Activated B cell treated with CpG ODN at 0.5 μM for 24 hours (primary cell): ENCODE data around the gene PMF1. TPM values are rescaled to one million over a fixed set of nuclear protein-coding genes. Genes with fewer than 3 reads are reported as not detected.

Experiments used
- ATAC-seq: fragments of 200-7000 bp; cut with Tn5 transposase; one replicate; pipeline ENCODE4 v1.10.0; 2021; ENCODE audit warnings: low read depth, mild to moderate bottlenecking, moderate library complexity
- CTCF ChIA-PET: fragments of 350-600 bp; sonication (Branson Sonifier 250); formaldehyde crosslinking; loops from one replicate; lab custom pipeline; 2021; ENCODE audit warnings: antibody characterized with exemption; lab: Charles Lee
- POLR2A ChIA-PET: fragments of 350-600 bp; sonication (Branson Sonifier 250); formaldehyde crosslinking; loops from one replicate; lab custom pipeline; 2021; ENCODE audit warnings: antibody characterized with exemption; lab: Charles Lee
- DNase-seq: peaks from one replicate; pipeline ENCODE4 v3.0.0; 2022
- H3K27ac Mint-ChIP-seq: one replicate; pipeline ENCODE4 v1.8.0; 2020; ENCODE audit warnings: mixed read lengths
- H3K27me3 Mint-ChIP-seq: one replicate; pipeline ENCODE4 v1.8.0; 2021; ENCODE audit warnings: mixed read lengths
- H3K36me3 Mint-ChIP-seq: one replicate; pipeline ENCODE4 v1.8.0; 2021; ENCODE audit warnings: low read depth, mixed read lengths
- H3K4me1 Mint-ChIP-seq: one replicate; pipeline ENCODE4 v1.8.0; 2021; ENCODE audit warnings: mixed read lengths
- H3K4me3 Mint-ChIP-seq: one replicate; pipeline ENCODE4 v1.8.0; 2020; ENCODE audit warnings: mild to moderate bottlenecking, mixed read lengths
- H3K9me3 Mint-ChIP-seq: one replicate; pipeline ENCODE4 v1.8.0; 2020; ENCODE audit warnings: mixed read lengths
- CTCF ChIP-seq: fragments of 200-600 bp; IDR thresholded peaks from one replicate; pipeline ENCODE4 v1.8.0; 2022; ENCODE audit warnings: antibody characterized with exemption, mild to moderate bottlenecking
- intact Hi-C: fragments of 100-400 bp; cut with micrococcal nuclease; formaldehyde crosslinking; loops from one replicate; pipeline ENCODE4 v1.15.1; 2024
- total RNA-seq: library from RNA; stranded (reverse); gene quantifications from 2 replicates; pipeline ENCODE4 v1.2.3, GENCODE V29; 2022

PMF1 gene
- total RNA-seq, 1 donor from 2014 or later: 75.8 TPM

DNA sequence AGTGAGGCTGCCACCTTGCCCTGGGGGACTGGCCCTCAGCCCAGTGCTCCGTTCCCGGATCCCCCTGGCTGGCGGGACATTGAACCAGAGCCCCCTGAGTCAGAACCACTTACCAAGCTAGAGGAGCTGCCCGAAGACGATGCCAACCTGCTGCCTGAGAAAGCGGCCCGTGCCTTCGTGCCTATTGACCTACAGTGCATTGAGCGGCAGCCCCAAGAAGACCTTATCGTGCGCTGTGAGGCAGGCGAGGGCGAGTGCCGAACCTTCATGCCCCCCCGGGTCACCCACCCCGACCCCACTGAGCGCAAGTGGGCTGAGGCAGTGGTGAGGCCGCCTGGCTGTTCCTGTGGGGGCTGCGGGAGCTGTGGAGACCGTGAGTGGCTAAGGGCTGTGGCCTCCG, 72.6 kb downstream of the PMF1 start:
- TF ChIP-seq CTCF: no peak
- H3K4me3 Mint-ChIP-seq: no peak overlapping the region
- POLR2A ChIA-PET: no interaction called here
- no peaks in the 10 kb centered on the region for H3K9me3 Mint-ChIP-seq
- DNase-seq: no peak
- intact Hi-C loops: no loop called here
- peaks cover 36% of the 10 kb centered on the region for H3K4me1 Mint-ChIP-seq
- H3K27ac Mint-ChIP-seq: no peak overlapping the region
- H3K27me3 Mint-ChIP-seq: no peaks in the 10 kb centered on the region
- no peak for ATAC-seq
- CTCF ChIA-PET: interaction anchor here (1.6 kb wide), 1 partner anchor 11 kb away, joined by 3 read pairs; no protein-coding TSS in a partner anchor
- H3K36me3 Mint-ChIP-seq: peaks cover 23% of the 10 kb centered on the region

DNA sequence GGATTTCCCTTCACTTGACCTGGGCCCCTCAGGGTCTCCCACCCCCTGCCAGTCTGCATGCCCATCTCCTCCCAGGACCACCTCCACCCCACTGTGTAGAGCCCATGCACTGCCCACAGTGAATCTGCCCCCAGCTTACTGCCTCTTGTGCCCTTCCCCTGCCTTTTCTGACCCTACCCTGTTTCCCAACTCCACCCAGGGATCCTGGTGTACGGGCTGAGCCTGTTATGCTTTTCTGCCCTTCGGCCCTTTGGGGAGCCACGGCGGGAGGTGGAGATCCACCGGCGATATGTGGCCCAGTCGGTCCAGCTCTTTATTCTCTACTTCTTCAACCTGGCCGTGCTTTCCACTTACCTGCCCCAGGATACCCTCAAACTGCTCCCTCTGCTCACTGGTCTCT, 73.3 kb downstream of the PMF1 start:
- H3K27ac Mint-ChIP-seq: no peak overlapping the region

More for the DNA sequence above, 73.3 kb downstream of the PMF1 start:
- intact Hi-C loops: no loop called here
- DNase-seq (no peak), ATAC-seq (no peak)
- Mint-ChIP-seq H3K27me3 (no peaks in the 10 kb centered on the region), H3K9me3 (no peaks in the 10 kb centered on the region), H3K4me1 (peaks cover 30% of the 10 kb centered on the region), H3K36me3 (peaks cover 22% of the 10 kb centered on the region), H3K4me3 (no peak overlapping the region)
- ChIA-PET CTCF (no interaction called here), POLR2A (no interaction called here)
- no peak for TF ChIP-seq CTCF

Other genes starting within 250 kb of the PMF1 start
- 188 and 207 TPM in 2 replicates for gene ARHGEF2, start 234.5 kb upstream of the PMF1 start, total RNA-seq
- 136 and 146 TPM in 2 replicates for gene SSR2, start 192.1 kb upstream of the PMF1 start, total RNA-seq
- 28.1 and 32.5 TPM in 2 replicates for gene UBQLN4, start 159.2 kb upstream of the PMF1 start, total RNA-seq
- gene LAMTOR2, start 158.2 kb upstream of the PMF1 start, total RNA-seq: 45.9 and 48.0 TPM in 2 replicates
- gene RAB25, start 151.8 kb upstream of the PMF1 start, total RNA-seq: 0.32 and 0.38 TPM in 2 replicates
- gene MEX3A, start 130.5 kb upstream of the PMF1 start, total RNA-seq: 0.39 and 0.47 TPM in 2 replicates
- 40.4 and 47.5 TPM in 2 replicates for gene LMNA, start 98.3 kb upstream of the PMF1 start, total RNA-seq
- 7.0 and 7.4 TPM in 2 replicates for gene SEMA4A, start 59.4 kb upstream of the PMF1 start, total RNA-seq
- gene SLC25A44, start 18.9 kb upstream of the PMF1 start, total RNA-seq: 17.9 and 26.4 TPM in 2 replicates
- gene BGLAP, start 29.2 kb downstream of the PMF1 start, total RNA-seq: 2.7 and 3.3 TPM in 2 replicates
- gene PAQR6, start 35.0 kb downstream of the PMF1 start, total RNA-seq: 1.6 and 1.8 TPM in 2 replicates
- gene SMG5, start 69.8 kb downstream of the PMF1 start, total RNA-seq: 62.6 and 77.1 TPM in 2 replicates
- 5.1 and 5.4 TPM in 2 replicates for gene TMEM79, start 71.3 kb downstream of the PMF1 start, total RNA-seq
- gene GLMP, start 82.7 kb downstream of the PMF1 start, total RNA-seq: 15.9 and 16.8 TPM in 2 replicates
- not detected in 2 replicates for gene VHLL, start 86.3 kb downstream of the PMF1 start, total RNA-seq
- 255 and 260 TPM in 2 replicates for gene CCT3, start 125.3 kb downstream of the PMF1 start, total RNA-seq
- 0.44 TPM in 1 of 2 replicates, not detected in the other for gene TSACC, start 125.5 kb downstream of the PMF1 start, total RNA-seq
- gene RHBG, start 156.2 kb downstream of the PMF1 start, total RNA-seq: not detected in 2 replicates